A549 (cell line): ENCODE results near the gene CCDC102B. TPM values are rescaled to one million over a fixed set of nuclear protein-coding genes. Genes with fewer than 3 reads are reported as not detected.

ENCODE experiments used
- ATAC-seq, 2 experiments: fragments of 200-7000 bp in 1 of 2; fragments of >200 bp in 1 of 2; cut with Nextera tagmentation in 1 of 2; cut with Tn5 transposase in 1 of 2; 3 replicates each; pipeline versions ENCODE4 v1.8.0 to v1.9.1; 2018 to 2020; ENCODE audit warnings: mild to moderate bottlenecking in 1 of 2, moderate library complexity in 1 of 2
- CTCF ChIA-PET: fragments of 300-600 bp; sonication (Branson Sonifier 250); formaldehyde crosslinking; extraction: SDS; loops from one replicate; lab custom pipeline; 2021; ENCODE audit warnings: antibody characterized with exemption, inconsistent platforms; lab: Yijun Ruan, JAX
- POLR2A ChIA-PET: fragments of 350-600 bp; formaldehyde crosslinking; extraction: SDS; loops from one replicate; lab custom pipeline; 2021; ENCODE audit warnings: antibody characterized with exemption, inconsistent platforms; lab: Yijun Ruan, JAX
- DNase-seq, 2 experiments: peaks; one replicate each; pipeline versions ENCODE4 v3.0.0 to v3.0.0-alpha.2; 2011 to 2016; ENCODE audit warnings: low read depth in 1 of 2, low spot score in 1 of 2
- FAIRE-seq: peaks from 2 replicates; lab custom pipeline; 2011; peaks lifted over from hg19 to GRCh38; lab: Jason Lieb, UNC
- H3K27ac ChIP-seq, 2 experiments: fragments of >200 bp; sonication (Bioruptor Twin); formaldehyde crosslinking; 3 replicates each; pipeline ENCODE4 v1.5.1; 2016 to 2017
- H3K4me1 ChIP-seq: fragments of >200 bp; sonication (Bioruptor Twin); formaldehyde crosslinking; 3 replicates; pipeline ENCODE4 v1.6.1; 2016
- H3K4me2 ChIP-seq: fragments of >200 bp; sonication (Bioruptor Twin); formaldehyde crosslinking; 3 replicates; pipeline ENCODE4 v1.6.1; 2016
- H3K4me3 ChIP-seq: fragments of >200 bp; sonication (Bioruptor Twin); formaldehyde crosslinking; 3 replicates; pipeline ENCODE4 v1.5.1; 2016
- H3K9me3 ChIP-seq: fragments of >200 bp; sonication (Bioruptor Twin); formaldehyde crosslinking; 3 replicates; pipeline ENCODE4 v1.6.1; 2016
- BCL3 ChIP-seq: fragments of >200 bp; sonication (Bioruptor Twin); formaldehyde crosslinking; IDR thresholded peaks from 3 replicates; pipeline ENCODE4 v1.6.1; 2016
- CEBPB ChIP-seq, 2 experiments: fragments of >200 bp in 1 of 2; sonication (Bioruptor Twin) in 1 of 2; formaldehyde crosslinking in 1 of 2; IDR thresholded peaks; 2 replicates each; pipeline ENCODE4 v1.6.1; 2012 to 2016
- EHMT2 ChIP-seq: fragments of 200-600 bp; sonication (generic); IDR thresholded peaks from 2 replicates; pipeline ENCODE4 v1.6.1; 2016; ENCODE audit warnings: antibody characterized with exemption, low read depth, mild to moderate bottlenecking, moderate library complexity
- ELK1 ChIP-seq: fragments of 150-350 bp; IDR thresholded peaks from 2 replicates; pipeline ENCODE4 v1.6.1; 2014; ENCODE audit warnings: low read depth, mild to moderate bottlenecking, low read length
- FOXS1 ChIP-seq: fragments of 250-450 bp; sonication (Bioruptor Pico); IDR thresholded peaks from 2 replicates; pipeline ENCODE4 v1.5.0; 2020; ENCODE audit warnings: mild to moderate bottlenecking, moderate library complexity
- JUN ChIP-seq, 2 experiments: fragments of >200 bp; sonication (Bioruptor Twin); formaldehyde crosslinking; IDR thresholded peaks; 2 replicates in 1 of 2; 3 replicates in 1 of 2; pipeline ENCODE4 v1.6.1; 2016 to 2017
- MAZ ChIP-seq: fragments of 150-350 bp; IDR thresholded peaks from 2 replicates; pipeline ENCODE4 v1.6.1; 2014; ENCODE audit warnings: antibody characterized with exemption, low read depth, low read length, borderline replicate concordance
- MYC ChIP-seq: IDR thresholded peaks from 2 replicates; pipeline ENCODE4 v1.6.1; 2012; ENCODE audit warnings: mild to moderate bottlenecking, inconsistent platforms, low read length, improper control_type of control experiment, borderline replicate concordance
- NFE2L2 ChIP-seq: fragments of 150-350 bp; conservative IDR thresholded peaks from 2 replicates; pipeline ENCODE4 v1.6.1; 2014; ENCODE audit warnings: low read length
- RAD21 ChIP-seq, 2 experiments: fragments of >200 bp in 1 of 2; sonication (Bioruptor Twin) in 1 of 2; formaldehyde crosslinking in 1 of 2; IDR thresholded peaks in 1 of 2; conservative IDR thresholded peaks in 1 of 2; 2 replicates in 1 of 2; 3 replicates in 1 of 2; pipeline ENCODE4 v1.6.1; 2012 to 2018; ENCODE audit warnings: inconsistent platforms in 1 of 2
- SREBF2 ChIP-seq: fragments of 450-650 bp; IDR thresholded peaks from 2 replicates; pipeline ENCODE4 v1.6.1; 2014; ENCODE audit warnings: mild to moderate bottlenecking, moderate library complexity
- TFCP2L1 ChIP-seq: fragments of 250-450 bp; sonication (Bioruptor Pico); IDR thresholded peaks from 2 replicates; pipeline ENCODE4 v1.5.0; 2021; ENCODE audit warnings: mild to moderate bottlenecking
- TP53 ChIP-seq: fragments of 250-450 bp; sonication (Bioruptor Pico); IDR thresholded peaks from 2 replicates; pipeline ENCODE4 v1.5.0; 2021; ENCODE audit warnings: mild to moderate bottlenecking, moderate library complexity
- ZFP36 ChIP-seq: fragments of 450-650 bp; IDR thresholded peaks from 2 replicates; pipeline ENCODE4 v1.6.1; 2014; ENCODE audit warnings: borderline replicate concordance; ENCODE audit not compliant: partially characterized antibody
- WGBS: methylation state at CpG from one replicate; pipeline ENCODE4 v1.1.6; 2017; ENCODE audit errors: missing lambda C conversion rate; 5-methylcytosine and 5-hydroxymethylcytosine counted together
- polyA plus RNA-seq, 4 experiments: library from polyadenylated mRNA; depleted of rRNA in 3 of 4; stranded (reverse); fragments of >200 nt; fragmentation: RNase III in 1 of 4; extraction: RNeasy Plus Mini Kit Qiagen cat#74134 plus additional on column Dnase treatment in 1 of 4; gene quantifications; 2 replicates in 3 of 4; 3 replicates in 1 of 4; pipeline ENCODE4 v1.2.3, GENCODE V29; 2011 to 2017
- TF ChIP-seq, protein P1 (sequence below): fragments of 200-600 bp; sonication (generic); IDR thresholded peaks from 2 replicates; pipeline ENCODE4 v1.6.1; 2016; ENCODE audit warnings: antibody characterized with exemption, mild to moderate bottlenecking, moderate library complexity

CCDC102B gene
- polyA plus RNA-seq, 2 of the 4 experiments (the other 2 are of a cell fraction) = 1.2 to 1.6 TPM

DNA sequence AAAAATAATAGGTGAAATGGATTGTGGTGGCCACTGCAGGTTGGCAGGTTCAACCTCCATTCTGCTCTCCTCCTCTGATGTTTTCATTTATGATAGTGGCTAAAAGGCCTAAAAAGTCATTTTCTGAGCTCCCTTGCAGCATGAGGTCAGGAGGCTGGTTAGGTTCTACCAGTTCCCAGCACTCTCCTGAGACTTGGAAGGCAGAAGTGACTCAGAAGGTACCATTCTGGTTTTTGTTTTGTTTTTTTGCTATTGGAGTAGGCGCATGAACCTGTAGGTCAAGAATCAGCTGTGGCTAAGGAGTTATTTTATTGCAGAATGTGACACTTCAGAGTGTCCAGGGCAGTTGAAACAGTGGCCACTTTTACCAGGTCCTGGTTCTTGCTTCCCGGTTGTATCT is 181.9 kb downstream of the CCDC102B start:
- ChIA-PET POLR2A (no interaction called here), CTCF (no interaction called here)
- H3K9me3 ChIP-seq = no peaks in the 10 kb centered on the region
- H3K27ac ChIP-seq = no peak overlapping the region
- FAIRE-seq (no peak), DNase-seq (no peak), ATAC-seq (no peak)
- TF ChIP-seq, protein P1, sequence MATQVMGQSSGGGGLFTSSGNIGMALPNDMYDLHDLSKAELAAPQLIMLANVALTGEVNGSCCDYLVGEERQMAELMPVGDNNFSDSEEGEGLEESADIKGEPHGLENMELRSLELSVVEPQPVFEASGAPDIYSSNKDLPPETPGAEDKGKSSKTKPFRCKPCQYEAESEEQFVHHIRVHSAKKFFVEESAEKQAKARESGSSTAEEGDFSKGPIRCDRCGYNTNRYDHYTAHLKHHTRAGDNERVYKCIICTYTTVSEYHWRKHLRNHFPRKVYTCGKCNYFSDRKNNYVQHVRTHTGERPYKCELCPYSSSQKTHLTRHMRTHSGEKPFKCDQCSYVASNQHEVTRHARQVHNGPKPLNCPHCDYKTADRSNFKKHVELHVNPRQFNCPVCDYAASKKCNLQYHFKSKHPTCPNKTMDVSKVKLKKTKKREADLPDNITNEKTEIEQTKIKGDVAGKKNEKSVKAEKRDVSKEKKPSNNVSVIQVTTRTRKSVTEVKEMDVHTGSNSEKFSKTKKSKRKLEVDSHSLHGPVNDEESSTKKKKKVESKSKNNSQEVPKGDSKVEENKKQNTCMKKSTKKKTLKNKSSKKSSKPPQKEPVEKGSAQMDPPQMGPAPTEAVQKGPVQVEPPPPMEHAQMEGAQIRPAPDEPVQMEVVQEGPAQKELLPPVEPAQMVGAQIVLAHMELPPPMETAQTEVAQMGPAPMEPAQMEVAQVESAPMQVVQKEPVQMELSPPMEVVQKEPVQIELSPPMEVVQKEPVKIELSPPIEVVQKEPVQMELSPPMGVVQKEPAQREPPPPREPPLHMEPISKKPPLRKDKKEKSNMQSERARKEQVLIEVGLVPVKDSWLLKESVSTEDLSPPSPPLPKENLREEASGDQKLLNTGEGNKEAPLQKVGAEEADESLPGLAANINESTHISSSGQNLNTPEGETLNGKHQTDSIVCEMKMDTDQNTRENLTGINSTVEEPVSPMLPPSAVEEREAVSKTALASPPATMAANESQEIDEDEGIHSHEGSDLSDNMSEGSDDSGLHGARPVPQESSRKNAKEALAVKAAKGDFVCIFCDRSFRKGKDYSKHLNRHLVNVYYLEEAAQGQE = no peak
- TF ChIP-seq MAZ (no peak), EHMT2 (no peak), ELK1 (no peak), MYC (no peak), CEBPB (IDR thresholded peaks at IDR 0.05) (no peak), ZFP36 (no peak), BCL3 (no peak)
- TF ChIP-seq, all 56 proteins: peak for 0
- Histone ChIP-seq H3K4me1 (no peaks in the 10 kb centered on the region), H3K4me2 (no peak overlapping the region), H3K4me3 (no peak overlapping the region)
- WGBS = 49% methylated on average over 2 of the region's 2 CpGs

- H3K4me1 ChIP-seq = no peaks in the 10 kb centered on the region
- no peak overlapping the region for H3K27ac ChIP-seq
- no peak overlapping the region for H3K4me2 ChIP-seq
- H3K4me3 ChIP-seq = no peak overlapping the region
- no peak for DNase-seq
- no peaks in the 10 kb centered on the region for H3K9me3 ChIP-seq
- ChIA-PET CTCF (no interaction called here), POLR2A (no interaction called here)
- ATAC-seq = no peak
- TF ChIP-seq, protein P1 = no peak
- TF ChIP-seq RAD21 (conservative IDR thresholded peaks at IDR 0.05 in 1 of 2, IDR thresholded peaks at IDR 0.05 in 1 of 2) (no peak), NFE2L2 (no peak), SREBF2 (no peak)
- FAIRE-seq = no peak
These were observed 185.2 kb downstream of the CCDC102B start for GRCh38 chr18:68983126-68983525.

DNA sequence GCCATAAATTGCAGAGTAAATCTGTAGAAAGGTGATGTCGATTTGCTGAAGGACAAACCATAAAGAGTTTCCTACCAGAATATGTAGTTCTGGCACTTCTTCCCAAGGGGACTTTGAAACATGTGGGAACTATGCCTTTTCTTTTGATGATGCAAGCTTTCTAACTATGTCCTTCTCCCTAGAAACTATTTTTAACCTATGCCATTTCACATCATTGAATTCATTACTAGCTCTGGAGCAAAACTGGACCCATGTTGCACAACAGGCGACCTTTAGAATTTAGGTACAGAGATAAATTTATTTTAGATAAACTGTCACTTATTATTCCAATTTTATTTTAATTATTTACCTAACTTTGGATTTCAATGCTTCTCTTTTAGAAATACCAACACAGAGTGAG is 186.5 kb downstream of the CCDC102B start:
- no peak overlapping the region for H3K27ac ChIP-seq
- ChIA-PET POLR2A (no interaction called here), CTCF (no interaction called here)
- ATAC-seq = no peak
- FAIRE-seq = no peak
- no peak overlapping the region for H3K4me2 ChIP-seq
- DNase-seq = no peak
- 0% methylated on average over 2 of the region's 2 CpGs for WGBS
- H3K9me3 ChIP-seq = no peaks in the 10 kb centered on the region
- no peaks in the 10 kb centered on the region for H3K4me1 ChIP-seq
- no peak for TF ChIP-seq BCL3
- TF ChIP-seq FOXS1 (CRISPR knock-in tag) = no peak
- TF ChIP-seq TP53 = no peak
- TF ChIP-seq JUN (IDR thresholded peaks at IDR 0.05) = no peak
- TF ChIP-seq TFCP2L1 = no peak
- H3K4me3 ChIP-seq = no peak overlapping the region
